OCI-LY7 (cell line): ENCODE results near the gene MSH2. TPM values are rescaled to one million over a fixed set of nuclear protein-coding genes. Genes with fewer than 3 reads are reported as not detected.

Experiments used
- BruUV-seq: library from RNA; stranded (reverse); fragments of 400-500 nt; replicated peaks from 2 replicates; lab custom pipeline; 2021; lab: Mats Ljungman, UMichigan
- CTCF ChIA-PET: fragments of 300-600 bp; sonication (Branson Sonifier 250); formaldehyde crosslinking; loops from one replicate; lab custom pipeline; 2022; ENCODE audit warnings: antibody characterized with exemption; ENCODE audit not compliant: unreplicated experiment; lab: Charles Lee
- POLR2A ChIA-PET: fragments of 300-600 bp; sonication (Branson Sonifier 250); formaldehyde crosslinking; loops from one replicate; lab custom pipeline; 2022; ENCODE audit warnings: antibody characterized with exemption; lab: Charles Lee
- DNase-seq: peaks from one replicate; pipeline ENCODE4 v3.0.0-alpha.2; 2015; ENCODE audit warnings: low spot score
- H2AFZ ChIP-seq: fragments of 200-600 bp; sonication (generic), shearing (Covaris generic); 2 replicates; pipeline ENCODE4 v1.6.1; 2014; ENCODE audit warnings: mild to moderate bottlenecking, antibody characterized with exemption, low read length, moderate library complexity
- H3K27ac ChIP-seq: fragments of 200-600 bp; sonication (generic); 2 replicates; pipeline ENCODE4 v1.5.1; 2014; ENCODE audit warnings: mixed run types, low read depth, mild to moderate bottlenecking, moderate library complexity, low read length, inconsistent platforms; ENCODE audit not compliant: poor library complexity, severe bottlenecking
- H3K36me3 ChIP-seq: fragments of 200-600 bp; sonication (generic); 2 replicates; pipeline ENCODE4 v1.6.1; 2014; ENCODE audit warnings: mild to moderate bottlenecking, antibody characterized with exemption, low read length, moderate library complexity, mixed read lengths; ENCODE audit not compliant: insufficient read depth
- H3K4me1 ChIP-seq: fragments of 200-600 bp; sonication (generic); 2 replicates; pipeline ENCODE4 v1.5.1; 2014; ENCODE audit warnings: mild to moderate bottlenecking, low read length; ENCODE audit not compliant: insufficient read depth, poor library complexity, severe bottlenecking
- H3K4me2 ChIP-seq: fragments of 200-600 bp; sonication (generic); 2 replicates; pipeline ENCODE4 v1.6.1; 2014; ENCODE audit warnings: mild to moderate bottlenecking, low read length
- H3K4me3 ChIP-seq: fragments of 200-600 bp; sonication (generic); 2 replicates; pipeline ENCODE4 v1.5.1; 2014; ENCODE audit warnings: mild to moderate bottlenecking, low read depth, low read length; ENCODE audit not compliant: poor library complexity, severe bottlenecking
- H3K79me2 ChIP-seq: fragments of 200-600 bp; sonication (generic); 2 replicates; pipeline ENCODE4 v1.6.1; 2016; ENCODE audit warnings: low read depth, mild to moderate bottlenecking, low read length, moderate library complexity, mixed read lengths; ENCODE audit not compliant: insufficient read depth
- H3K9me2 ChIP-seq: fragments of 200-600 bp; sonication (generic); 2 replicates; pipeline ENCODE4 v1.6.1; 2016; ENCODE audit warnings: mild to moderate bottlenecking, low read length, mixed read lengths; ENCODE audit not compliant: insufficient read depth
- H3K9me3 ChIP-seq: fragments of 200-600 bp; sonication (generic); 2 replicates; pipeline ENCODE4 v1.6.1; 2014; ENCODE audit warnings: mild to moderate bottlenecking, mixed run types, low read length, mixed read lengths
- H4K20me1 ChIP-seq: fragments of 200-600 bp; sonication (generic); 2 replicates; pipeline ENCODE4 v1.6.1; 2014; ENCODE audit warnings: mild to moderate bottlenecking, antibody characterized with exemption, low read length, moderate library complexity, mixed read lengths; ENCODE audit not compliant: insufficient read depth
- CTCF ChIP-seq: fragments of 200-600 bp; sonication (generic); conservative IDR thresholded peaks from 2 replicates; pipeline ENCODE4 v1.5.1; 2014; ENCODE audit warnings: mild to moderate bottlenecking, antibody characterized with exemption, low read length, moderate library complexity, mixed read lengths
- EZH2phosphoT487 ChIP-seq: fragments of 200-600 bp; sonication (generic); IDR thresholded peaks from 2 replicates; pipeline ENCODE4 v1.6.1; 2018; ENCODE audit warnings: low read depth, borderline replicate concordance, mild to moderate bottlenecking, mixed run types, antibody characterized with exemption, low read length, moderate library complexity, mixed read lengths
- intact Hi-C: fragments of 100-400 bp; cut with micrococcal nuclease; formaldehyde crosslinking; loops from one replicate; pipeline ENCODE4 v1.10.0; 2022; ENCODE audit not compliant: unreplicated experiment
- total RNA-seq, 2 experiments: library from RNA; depleted of rRNA in 1 of 2; stranded (reverse); fragments of >200 nt in 1 of 2; shearing (Covaris generic) in 1 of 2; gene quantifications; 2 replicates each; pipeline ENCODE4 v1.2.3, GENCODE V29; 2014 to 2022

MSH2 gene
- total RNA-seq, 2 experiments from 2014 or later: 96.8 to 97.8 TPM

- DNase-seq: no peak
- Histone ChIP-seq H3K79me2 (no peaks in the 10 kb centered on the region), H2AFZ (no peak overlapping the region), H3K27ac (no peak overlapping the region), H3K4me3 (no peak overlapping the region), H3K9me2 (no peaks in the 10 kb centered on the region), H3K4me1 (peaks cover 25% of the 10 kb centered on the region), H4K20me1 (no peaks in the 10 kb centered on the region), H3K4me2 (no peak overlapping the region), H3K9me3 (peaks cover 15% of the 10 kb centered on the region; the same call in 1 of the 2 replicates), H3K36me3 (peaks cover 16% of the 10 kb centered on the region)
- ChIA-PET CTCF (no interaction called here), POLR2A (interaction anchor here (0.6 to 2.6 kb wide), 4 partner anchors 9 to 1124 kb away, joined by 3 to 7 read pairs (median 6); no protein-coding TSS in a partner anchor)
- intact Hi-C loops: no loop called here
- TF ChIP-seq EZH2phosphoT487 (no peak), CTCF (no peak)
- no TSS peak for BruUV-seq
These were observed 106.9 kb downstream of the MSH2 start for GRCh38 chr2:47509821-47510385.

- peak; percentile 49 for TF ChIP-seq CTCF
- TF ChIP-seq EZH2phosphoT487: no peak
- Histone ChIP-seq H3K27ac (no peak overlapping the region), H3K36me3 (peaks cover 7% of the 10 kb centered on the region), H3K4me2 (no peak overlapping the region), H3K4me3 (no peak overlapping the region), H3K9me2 (no peaks in the 10 kb centered on the region), H3K9me3 (peaks cover 7% of the 10 kb centered on the region; the same call in 1 of the 2 replicates), H3K79me2 (no peaks in the 10 kb centered on the region), H2AFZ (no peak overlapping the region), H3K4me1 (peaks cover 24% of the 10 kb centered on the region), H4K20me1 (no peaks in the 10 kb centered on the region)
- intact Hi-C loops: no loop called here
- peak; percentile 27 for DNase-seq
- ChIA-PET CTCF (no interaction called here), POLR2A (interaction anchor here (1.8 to 2.6 kb wide), 2 partner anchors 9 to 30 kb away, joined by 6 to 7 read pairs; no protein-coding TSS in a partner anchor)
- no TSS peak for BruUV-seq
These were observed 107.8 kb downstream of the MSH2 start for GRCh38 chr2:47510745-47511144.

- Histone ChIP-seq H3K27ac (no peak overlapping the region), H3K9me3 (no peaks in the 10 kb centered on the region; the same call in 1 of the 2 replicates), H3K4me2 (no peak overlapping the region), H3K79me2 (no peaks in the 10 kb centered on the region), H3K4me3 (no peak overlapping the region), H3K4me1 (peaks cover 26% of the 10 kb centered on the region), H3K9me2 (no peaks in the 10 kb centered on the region), H4K20me1 (no peaks in the 10 kb centered on the region), H3K36me3 (no peaks in the 10 kb centered on the region; the same call in 1 of the 2 replicates), H2AFZ (no peak overlapping the region)
- ChIA-PET CTCF (no interaction called here), POLR2A (interaction anchor here (0.6 to 2.6 kb wide), 5 partner anchors 8 to 85 kb away, joined by 3 to 7 read pairs (median 4); no protein-coding TSS in a partner anchor)
- BruUV-seq: no TSS peak
- TF ChIP-seq EZH2phosphoT487: no peak
- TF ChIP-seq CTCF: no peak
- no peak for DNase-seq
- intact Hi-C loops: no loop called here
These were observed 109.7 kb downstream of the MSH2 start for GRCh38 chr2:47512581-47513083.
